Neural progenitor cell (in vitro differentiated cells): Measurements from ENCODE around the gene CLDN6. TPM values are rescaled to one million over a fixed set of nuclear protein-coding genes. Genes with fewer than 3 reads are reported as not detected.
"Not testable (repeated sequence)": the region's sequence is repeated elsewhere in the genome, so short reads cannot be mapped to it uniquely, and the experiment has no call there.

ENCODE experiments used
- DNase-seq: peaks from one replicate; pipeline ENCODE4 v3.0.0-alpha.2; 2016; ENCODE audit warnings: low spot score
- H2AFZ ChIP-seq: fragments of 200-600 bp; sonication (generic); replicated peaks from 2 replicates; pipeline ENCODE4 v1.6.1; 2016; ENCODE audit warnings: antibody characterized with exemption
- H3F3A ChIP-seq: fragments of 200-600 bp; sonication (generic); 2 replicates; pipeline ENCODE4 v1.6.1; 2016; ENCODE audit warnings: antibody characterized with exemption, low read depth
- H3K27ac ChIP-seq: fragments of 200-600 bp; sonication (generic); 2 replicates; pipeline ENCODE4 v1.5.1; 2016; ENCODE audit warnings: mild to moderate bottlenecking
- H3K27me3 ChIP-seq: fragments of 200-600 bp; sonication (generic); 2 replicates; pipeline ENCODE4 v1.6.1; 2016; ENCODE audit warnings: mild to moderate bottlenecking, moderate library complexity
- H3K36me3 ChIP-seq: fragments of 200-600 bp; sonication (generic); 2 replicates; pipeline ENCODE4 v1.5.1; 2016
- H3K4me1 ChIP-seq: fragments of 200-600 bp; sonication (generic); 2 replicates; pipeline ENCODE4 v1.6.1; 2016; ENCODE audit warnings: mixed run types
- H3K4me2 ChIP-seq: fragments of 200-600 bp; sonication (generic); 2 replicates; pipeline ENCODE4 v1.6.1; 2016
- H3K4me3 ChIP-seq: fragments of 200-600 bp; sonication (generic); 2 replicates; pipeline ENCODE4 v1.5.1; 2016
- H3K79me2 ChIP-seq: fragments of 200-600 bp; sonication (generic); 2 replicates; pipeline ENCODE4 v1.6.1; 2016; ENCODE audit warnings: low read depth
- H3K9ac ChIP-seq: fragments of 200-600 bp; sonication (generic); 2 replicates; pipeline ENCODE4 v1.6.1; 2016
- H3K9me3 ChIP-seq: fragments of 200-600 bp; sonication (generic); 2 replicates; pipeline ENCODE4 v1.5.1; 2016; ENCODE audit warnings: low read depth
- H4K20me1 ChIP-seq: fragments of 200-600 bp; sonication (generic); 2 replicates; pipeline ENCODE4 v1.6.1; 2016; ENCODE audit warnings: low read depth
- H3K27ac Mint-ChIP-seq: 3 replicates; pipeline ENCODE4 v1.8.0; 2021; ENCODE audit warnings: mixed read lengths
- H3K27me3 Mint-ChIP-seq: 2 replicates; pipeline ENCODE4 v1.8.0; 2022; ENCODE audit warnings: low read depth, mild to moderate bottlenecking, inconsistent platforms, moderate library complexity, mixed read lengths; ENCODE audit not compliant: insufficient read depth
- H3K36me3 Mint-ChIP-seq: 3 replicates; pipeline ENCODE4 v1.8.0; 2021; ENCODE audit warnings: mixed read lengths
- H3K4me1 Mint-ChIP-seq: 3 replicates; pipeline ENCODE4 v1.8.0; 2021; ENCODE audit warnings: mixed read lengths
- H3K4me3 Mint-ChIP-seq: 3 replicates; pipeline ENCODE4 v1.8.0; 2021; ENCODE audit warnings: mild to moderate bottlenecking, moderate library complexity, mixed read lengths
- H3K9me3 Mint-ChIP-seq: 3 replicates; pipeline ENCODE4 v1.8.0; 2020; ENCODE audit warnings: mixed read lengths
- EZH2 ChIP-seq: fragments of 200-600 bp; sonication (generic); IDR thresholded peaks from 2 replicates; pipeline ENCODE4 v1.6.1; 2017; ENCODE audit warnings: antibody characterized with exemption, mild to moderate bottlenecking, moderate library complexity
- EZH2phosphoT487 ChIP-seq: fragments of 200-600 bp; sonication (generic); IDR thresholded peaks from 2 replicates; pipeline ENCODE4 v1.6.1; 2017; ENCODE audit warnings: antibody characterized with exemption
- total RNA-seq: library from RNA; depleted of rRNA; stranded (reverse); fragments of >200 nt; gene quantifications from 2 replicates; pipeline ENCODE4 v1.2.3, GENCODE V29; 2015; ENCODE audit warnings: low replicate concordance
- TF ChIP-seq, protein P1 (sequence below): fragments of 200-600 bp; sonication (generic); IDR thresholded peaks from 2 replicates; pipeline ENCODE4 v1.5.1; 2017; ENCODE audit warnings: antibody characterized with exemption, mild to moderate bottlenecking

CLDN6 gene
- total RNA-seq, 1 donor from 2014 or later = 31.6 TPM

DNA sequence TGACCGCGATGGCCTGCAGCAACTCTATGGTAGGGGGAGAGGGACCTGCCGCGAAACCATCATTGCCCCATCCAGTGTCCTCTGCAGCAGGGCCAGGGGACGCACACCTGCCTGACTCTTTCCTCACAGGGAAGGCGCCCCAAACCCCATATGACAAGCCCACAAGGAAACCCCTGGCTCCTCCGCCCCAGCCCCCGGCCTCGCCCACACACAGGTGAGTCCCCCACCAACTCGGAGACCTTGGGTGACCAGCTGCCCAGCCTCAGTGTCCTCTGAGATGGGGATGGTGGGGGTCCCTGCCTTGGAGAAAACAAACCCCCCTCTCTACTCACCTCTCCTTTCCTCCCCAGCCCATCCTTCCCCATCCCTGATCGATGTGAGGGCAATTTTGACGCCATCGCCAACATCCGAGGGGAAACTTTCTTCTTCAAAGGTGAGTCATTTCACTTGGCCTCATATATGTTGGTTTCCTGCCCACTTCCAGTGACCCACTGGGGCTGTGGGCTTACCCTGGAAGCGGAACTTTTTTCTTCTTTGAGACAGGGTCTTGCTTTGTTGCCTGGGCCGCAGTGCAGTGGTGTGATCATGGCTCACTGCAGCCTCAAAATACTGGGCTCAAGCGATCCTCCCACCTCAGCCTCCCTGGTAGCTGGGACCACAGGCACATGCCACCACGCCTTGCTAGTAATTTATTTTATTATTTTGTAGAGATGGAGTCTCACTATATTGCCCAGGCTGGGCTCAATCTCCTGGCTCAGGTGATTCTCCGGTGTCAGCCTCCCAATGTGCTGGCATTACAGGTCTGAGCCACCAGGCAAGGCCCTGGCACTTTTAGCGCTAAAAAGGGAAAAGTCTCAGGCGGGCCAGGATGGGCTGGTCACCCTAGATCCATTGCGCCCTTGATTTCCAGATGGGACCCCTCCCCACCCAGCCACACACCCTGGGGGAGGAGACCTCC, 39.5 kb upstream of the CLDN6 start:
- peak overlapping the region; percentile 44 for H3K4me3 Mint-ChIP-seq
- TF ChIP-seq EZH2phosphoT487 (no peak), EZH2 (no peak)
- TF ChIP-seq, protein P1, sequence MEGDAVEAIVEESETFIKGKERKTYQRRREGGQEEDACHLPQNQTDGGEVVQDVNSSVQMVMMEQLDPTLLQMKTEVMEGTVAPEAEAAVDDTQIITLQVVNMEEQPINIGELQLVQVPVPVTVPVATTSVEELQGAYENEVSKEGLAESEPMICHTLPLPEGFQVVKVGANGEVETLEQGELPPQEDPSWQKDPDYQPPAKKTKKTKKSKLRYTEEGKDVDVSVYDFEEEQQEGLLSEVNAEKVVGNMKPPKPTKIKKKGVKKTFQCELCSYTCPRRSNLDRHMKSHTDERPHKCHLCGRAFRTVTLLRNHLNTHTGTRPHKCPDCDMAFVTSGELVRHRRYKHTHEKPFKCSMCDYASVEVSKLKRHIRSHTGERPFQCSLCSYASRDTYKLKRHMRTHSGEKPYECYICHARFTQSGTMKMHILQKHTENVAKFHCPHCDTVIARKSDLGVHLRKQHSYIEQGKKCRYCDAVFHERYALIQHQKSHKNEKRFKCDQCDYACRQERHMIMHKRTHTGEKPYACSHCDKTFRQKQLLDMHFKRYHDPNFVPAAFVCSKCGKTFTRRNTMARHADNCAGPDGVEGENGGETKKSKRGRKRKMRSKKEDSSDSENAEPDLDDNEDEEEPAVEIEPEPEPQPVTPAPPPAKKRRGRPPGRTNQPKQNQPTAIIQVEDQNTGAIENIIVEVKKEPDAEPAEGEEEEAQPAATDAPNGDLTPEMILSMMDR = no peak
- peak overlapping the region; percentile 98 for H3K4me2 ChIP-seq

DNA sequence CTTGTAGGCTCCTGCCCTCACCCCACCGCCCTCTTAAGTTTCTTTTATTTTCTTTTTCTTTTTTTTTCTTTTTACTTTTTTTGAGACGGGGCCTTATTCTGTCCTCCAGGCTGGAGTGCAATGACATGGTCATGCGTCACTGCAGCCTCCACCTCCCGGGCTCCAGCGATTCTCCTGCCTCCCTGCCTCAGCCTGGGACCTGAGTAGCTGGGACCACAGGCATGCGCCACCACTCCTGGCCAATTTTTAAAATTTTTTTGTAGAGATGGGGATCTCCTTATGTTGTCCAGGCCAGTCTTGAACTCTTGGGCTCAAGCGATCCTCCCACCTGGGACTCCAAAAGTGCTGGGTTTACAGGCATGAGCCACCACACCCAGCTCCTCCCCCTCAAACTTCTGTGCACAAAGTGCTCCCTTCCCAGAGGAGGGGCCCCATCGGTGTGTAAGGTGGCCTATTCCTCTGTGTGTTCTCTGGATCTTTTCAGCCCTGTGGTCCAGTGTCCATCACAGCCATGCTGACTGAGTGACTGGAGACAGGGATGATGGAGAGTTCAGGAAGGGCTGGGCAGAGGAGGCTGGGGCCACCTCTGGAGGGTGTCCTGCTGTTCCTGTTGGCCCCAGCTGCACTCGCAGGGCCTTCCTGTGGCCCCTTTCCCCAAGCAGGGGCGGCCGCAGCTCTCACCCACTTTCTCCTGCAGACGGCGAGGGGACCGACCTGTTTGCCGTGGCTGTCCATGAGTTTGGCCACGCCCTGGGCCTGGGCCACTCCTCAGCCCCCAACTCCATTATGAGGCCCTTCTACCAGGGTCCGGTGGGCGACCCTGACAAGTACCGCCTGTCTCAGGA, 38.6 kb upstream of the CLDN6 start:
- TF ChIP-seq EZH2phosphoT487 (no peak), EZH2 (no peak)
- TF ChIP-seq, protein P1 = no peak
- Mint-ChIP-seq H3K4me1 (peaks cover 13% of the 10 kb centered on the region), H3K27me3 (peaks cover 10% of the 10 kb centered on the region), H3K36me3 (peaks cover 5% of the 10 kb centered on the region), H3K27ac (no peak overlapping the region), H3K4me3 (no peak overlapping the region), H3K9me3 (no peaks in the 10 kb centered on the region)
- peaks cover 5% of the 10 kb centered on the region for H3F3A ChIP-seq
- H2AFZ ChIP-seq = no peak overlapping the region
- H3K4me3 ChIP-seq = no peak overlapping the region
- H3K9me3 ChIP-seq = no peaks in the 10 kb centered on the region
- H3K27me3 ChIP-seq = peaks cover 45% of the 10 kb centered on the region
- peaks cover 4% of the 10 kb centered on the region for H3K4me1 ChIP-seq
- H3K79me2 ChIP-seq = no peaks in the 10 kb centered on the region
- peaks cover 16% of the 10 kb centered on the region for H4K20me1 ChIP-seq
- H3K4me2 ChIP-seq = no peak overlapping the region
- DNase-seq = no peak
- H3K27ac ChIP-seq = no peak overlapping the region
- no peak overlapping the region for H3K9ac ChIP-seq
- no peaks in the 10 kb centered on the region for H3K36me3 ChIP-seq

More for the DNA sequence above, 39.5 kb upstream of the CLDN6 start:
- Histone ChIP-seq H3K27me3 (peaks cover 47% of the 10 kb centered on the region), H4K20me1 (peaks cover 16% of the 10 kb centered on the region), H3K4me1 (peaks cover 4% of the 10 kb centered on the region), H3K4me3 (peak overlapping the region; percentile 96), H2AFZ (no peak overlapping the region), H3K9ac (no peak overlapping the region), H3K36me3 (no peaks in the 10 kb centered on the region), H3K9me3 (no peaks in the 10 kb centered on the region), H3K27ac (no peak overlapping the region), H3K79me2 (no peaks in the 10 kb centered on the region), H3F3A (peaks cover 5% of the 10 kb centered on the region)
- Mint-ChIP-seq H3K27ac (no peak overlapping the region), H3K4me1 (peaks cover 11% of the 10 kb centered on the region), H3K27me3 (peaks cover 7% of the 10 kb centered on the region), H3K36me3 (peaks cover 2% of the 10 kb centered on the region), H3K9me3 (no peaks in the 10 kb centered on the region)
- no peak for DNase-seq

- peaks cover 13% of the 10 kb centered on the region for H3K4me1 Mint-ChIP-seq
- not testable (repeated sequence) for H3K27ac ChIP-seq, DNase-seq, H3K9me3 ChIP-seq, H3K4me2 ChIP-seq, H3K36me3 ChIP-seq, H3F3A ChIP-seq, H3K4me3 ChIP-seq, H2AFZ ChIP-seq, H3K27ac Mint-ChIP-seq, H3K4me3 Mint-ChIP-seq, H3K9me3 Mint-ChIP-seq, H3K4me1 ChIP-seq, H3K9ac ChIP-seq, H3K79me2 ChIP-seq, H3K36me3 Mint-ChIP-seq
- Histone ChIP-seq H4K20me1 (peaks cover 16% of the 10 kb centered on the region), H3K27me3 (peaks cover 42% of the 10 kb centered on the region)
- H3K27me3 Mint-ChIP-seq = peaks cover 14% of the 10 kb centered on the region
Observed at GRCh38 chr16:3055734-3056115, 37.7 kb upstream of the CLDN6 start.
